ENCODE results near the gene ARRB2. TPM values are rescaled to one million over a fixed set of nuclear protein-coding genes. Genes with fewer than 3 reads are reported as not detected.

ARRB2 gene
- total RNA-seq, 1 donor, result 63.0 TPM

GRCh38 chr17:4722678-4723240 lies 12.3 kb downstream of the ARRB2 start:
- DNase-seq (ENCODE audit: low read depth in 2 of 3, low spot score in 2 of 3), result no peak

GRCh38 chr17:4724650-4725049 lies 14.2 kb downstream of the ARRB2 start:
- DNase-seq (ENCODE audit: low read depth in 2 of 3, low spot score in 2 of 3), result no peak

GRCh38 chr17:4725646-4726310 lies 15.3 kb downstream of the ARRB2 start:
- DNase-seq (ENCODE audit: low read depth in 2 of 3, low spot score in 2 of 3), result peak in 1 of 3 donors; percentile 20

- DNase-seq (ENCODE audit: low read depth in 2 of 3, low spot score in 2 of 3), result no peak
Observed at GRCh38 chr17:4728124-4728523, 17.7 kb downstream of the ARRB2 start.

GRCh38 chr17:4733073-4733531 lies 22.7 kb downstream of the ARRB2 start:
- peak in 2 of 3 donors; percentile 85 to 92 for DNase-seq (ENCODE audit: low read depth in 2 of 3, low spot score in 2 of 3)

GRCh38 chr17:4734857-4735475 lies 24.5 kb downstream of the ARRB2 start:
- DNase-seq (ENCODE audit: low read depth in 2 of 3, low spot score in 2 of 3), result no peak

GRCh38 chr17:4735876-4736651 lies 25.6 kb downstream of the ARRB2 start:
- DNase-seq (ENCODE audit: low read depth in 2 of 3, low spot score in 2 of 3), result peak in 1 of 3 donors; percentile 26

- DNase-seq (ENCODE audit: low read depth in 2 of 3, low spot score in 2 of 3), result peak in 1 of 3 donors; percentile 33
Observed at GRCh38 chr17:4738136-4739121, 28.0 kb downstream of the ARRB2 start.

- peak in 2 of 3 donors; percentile 36 to 37 for DNase-seq (ENCODE audit: low read depth in 2 of 3, low spot score in 2 of 3)
Observed at GRCh38 chr17:4739122-4740024, 28.9 kb downstream of the ARRB2 start, which contains the start of the genes CXCL16 and ZMYND15. Gene CXCL16 (minus strand): TSS chr17:4739928. CDS start chr17:4739339, 589 bp downstream. Gene ZMYND15 (plus strand): TSS chr17:4739833. CDS start chr17:4740549, 716 bp downstream.

- no peak for DNase-seq (ENCODE audit: low read depth in 2 of 3, low spot score in 2 of 3)
Observed at GRCh38 chr17:4740025-4740351, 29.6 kb downstream of the ARRB2 start.

GRCh38 chr17:4740584-4740983 lies 30.2 kb downstream of the ARRB2 start:
- DNase-seq (ENCODE audit: low read depth in 2 of 3, low spot score in 2 of 3), result no peak

- DNase-seq (ENCODE audit: low read depth in 2 of 3, low spot score in 2 of 3), result no peak
Observed at GRCh38 chr17:4741544-4741943, 31.1 kb downstream of the ARRB2 start.

- DNase-seq (ENCODE audit: low read depth in 2 of 3, low spot score in 2 of 3), result no peak
Observed at GRCh38 chr17:4742133-4742532, 31.7 kb downstream of the ARRB2 start.

GRCh38 chr17:4742629-4743028 lies 32.2 kb downstream of the ARRB2 start:
- no peak for DNase-seq (ENCODE audit: low read depth in 2 of 3, low spot score in 2 of 3)

- no peak for DNase-seq (ENCODE audit: low read depth in 2 of 3, low spot score in 2 of 3)
Observed at GRCh38 chr17:4743216-4743615, 32.8 kb downstream of the ARRB2 start.

GRCh38 chr17:4743898-4744297 lies 33.5 kb downstream of the ARRB2 start:
- DNase-seq (ENCODE audit: low read depth in 2 of 3, low spot score in 2 of 3), result no peak

GRCh38 chr17:4744999-4745969 lies 34.9 kb downstream of the ARRB2 start:
- no peak for DNase-seq (ENCODE audit: low read depth in 2 of 3, low spot score in 2 of 3)

GRCh38 chr17:4747847-4748246 lies 37.4 kb downstream of the ARRB2 start:
- DNase-seq (ENCODE audit: low read depth in 2 of 3, low spot score in 2 of 3), result peak in 2 of 3 donors; percentile 64 to 79

Measured in hematopoietic multipotent progenitor cell (in vitro differentiated cells).